ENCODE results near the gene BCL11B.

- no peak for TF ChIP-seq YY1 (IDR thresholded peaks at IDR 0.05; ENCODE audit: low read depth)
- no peak for TF ChIP-seq FOXM1 (IDR thresholded peaks at IDR 0.05; ENCODE audit: borderline replicate concordance, low read depth)
- no peak for TF ChIP-seq EP300 (IDR thresholded peaks at IDR 0.05; ENCODE audit: borderline replicate concordance)
- no peak for TF ChIP-seq CREB1 (IDR thresholded peaks at IDR 0.05; ENCODE audit: low read depth)
- no peak for TF ChIP-seq RAD21 (IDR thresholded peaks at IDR 0.05; ENCODE audit: low read depth)
- TF ChIP-seq CEBPB (IDR thresholded peaks at IDR 0.05), result no peak
These were observed 90.8 kb downstream of the BCL11B start for GRCh38 chr14:99181241-99181640.

All from Ishikawa (cell line).